H54 (cell line): Measurements from ENCODE around the gene LCE1B.

Experiments used
- DNase-seq: peaks from one replicate; pipeline ENCODE4 v3.0.0; 2011; ENCODE audit warnings: low spot score, mixed read lengths; ENCODE audit not compliant: insufficient read length
- FAIRE-seq: peaks from 3 replicates; lab custom pipeline; 2011; peaks lifted over from hg19 to GRCh38; lab: Jason Lieb, UNC
- POLR2A ChIP-seq: IDR thresholded peaks from 2 replicates; pipeline ENCODE4 v1.6.1; 2011; ENCODE audit warnings: low read depth, mild to moderate bottlenecking, low read length

The LCE1B gene

GRCh38 chr1:152811671-152812070, at the start of gene LCE1B:
LCE1B (plus strand) TSS chr1:152811971; CDS start chr1:152812447, 476 bp downstream.
- no peak for DNase-seq
- no peak for FAIRE-seq
- no peak for TF ChIP-seq POLR2A

- DNase-seq (no peak), FAIRE-seq (no peak)
- TF ChIP-seq POLR2A, result no peak
Measured at GRCh38 chr1:152768847-152769533, 42.8 kb upstream of the LCE1B start.

- no peak for FAIRE-seq
Measured at GRCh38 chr1:152770411-152770810, 41.4 kb upstream of the LCE1B start.

GRCh38 chr1:152774875-152775274, 36.9 kb upstream of the LCE1B start, which contains the start of gene LCE1F:
LCE1F (plus strand) TSS chr1:152775140; CDS start chr1:152776372, 1,232 bp downstream.
- FAIRE-seq, result no peak
- DNase-seq, result no peak
- TF ChIP-seq POLR2A, result no peak

More at GRCh38 chr1:152770411-152770810, 41.4 kb upstream of the LCE1B start:
- no peak for DNase-seq
- TF ChIP-seq POLR2A, result no peak

GRCh38 chr1:152776361-152776760, 35.4 kb upstream of the LCE1B start:
- no peak for TF ChIP-seq POLR2A
- FAIRE-seq, result no peak

GRCh38 chr1:152777510-152778137, 34.1 kb upstream of the LCE1B start:
- FAIRE-seq (no peak), DNase-seq (peak; percentile 24)
- no peak for TF ChIP-seq POLR2A

More at GRCh38 chr1:152776361-152776760, 35.4 kb upstream of the LCE1B start:
- no peak for DNase-seq

- no peak for DNase-seq
Measured at GRCh38 chr1:152783095-152783494, 28.7 kb upstream of the LCE1B start.

GRCh38 chr1:152786077-152786476, 25.7 kb upstream of the LCE1B start, which contains the start of gene LCE1E:
LCE1E (plus strand) TSS chr1:152786257; CDS start chr1:152787300, 1,043 bp downstream.
- FAIRE-seq (no peak), DNase-seq (no peak)
- TF ChIP-seq POLR2A, result no peak

More at GRCh38 chr1:152783095-152783494, 28.7 kb upstream of the LCE1B start:
- no peak for FAIRE-seq
- no peak for TF ChIP-seq POLR2A

GRCh38 chr1:152795686-152796085, 16.1 kb upstream of the LCE1B start:
- no peak for TF ChIP-seq POLR2A
- DNase-seq (no peak), FAIRE-seq (no peak)

GRCh38 chr1:152796421-152796820, 15.3 kb upstream of the LCE1B start, which contains the start of gene LCE1D:
LCE1D (plus strand) TSS chr1:152796721; CDS start chr1:152797795, 1,074 bp downstream.
- no peak for TF ChIP-seq POLR2A
- no peak for DNase-seq
- FAIRE-seq, result no peak

- no peak for DNase-seq
- FAIRE-seq, result no peak
- TF ChIP-seq POLR2A, result no peak
Measured at GRCh38 chr1:152801333-152801732, 10.4 kb upstream of the LCE1B start.

GRCh38 chr1:152806576-152806975, 5.2 kb upstream of the LCE1B start, which contains the start of gene LCE1C:
LCE1C (minus strand) TSS chr1:152806651; CDS start chr1:152805478, 1,173 bp downstream.
- no peak for FAIRE-seq
- TF ChIP-seq POLR2A, result no peak
- no peak for DNase-seq

GRCh38 chr1:152811050-152811449, 721 bp upstream of the LCE1B start:
- FAIRE-seq, result no peak
- DNase-seq, result no peak
- TF ChIP-seq POLR2A, result no peak

GRCh38 chr1:152817309-152817708, 5.5 kb downstream of the LCE1B start:
- no peak for FAIRE-seq
- TF ChIP-seq POLR2A, result no peak
- DNase-seq, result no peak
